Testis (tissue), 2 donors: ENCODE data around the gene CGB2.

Source experiments
- CTCF ChIP-seq, 3 experiments: fragments of 450-650 bp in 2 of 3; fragments of 200-600 bp in 1 of 3; sonication (generic) in 1 of 3; IDR thresholded peaks; one replicate each; pipeline ENCODE4 v1.5.1; 2016 to 2019; ENCODE audit warnings: antibody characterized with exemption in 3 of 3, mild to moderate bottlenecking in 2 of 3, moderate library complexity in 1 of 3
- POLR2A ChIP-seq: fragments of 450-650 bp; IDR thresholded peaks from one replicate; pipeline ENCODE4 v1.6.1; 2017; ENCODE audit warnings: antibody characterized with exemption, mild to moderate bottlenecking, moderate library complexity

GRCh38 chr19:49022116-49022515 lies 9.6 kb upstream of the CGB2 start:
- no peak for TF ChIP-seq POLR2A
- TF ChIP-seq CTCF (IDR thresholded peaks at IDR 0.05) = no peak
